Measurements from ENCODE around the gene LRRC8C.

LRRC8C gene

GRCh38 chr1:89635825-89636815 lies 3.2 kb downstream of the LRRC8C start:
- peak overlapping the region; percentile 42 for H3K4me3 ChIP-seq (ENCODE audit: low read depth, low read length)

GRCh38 chr1:89637496-89637895 lies 4.6 kb downstream of the LRRC8C start:
- TF ChIP-seq, protein P1, sequence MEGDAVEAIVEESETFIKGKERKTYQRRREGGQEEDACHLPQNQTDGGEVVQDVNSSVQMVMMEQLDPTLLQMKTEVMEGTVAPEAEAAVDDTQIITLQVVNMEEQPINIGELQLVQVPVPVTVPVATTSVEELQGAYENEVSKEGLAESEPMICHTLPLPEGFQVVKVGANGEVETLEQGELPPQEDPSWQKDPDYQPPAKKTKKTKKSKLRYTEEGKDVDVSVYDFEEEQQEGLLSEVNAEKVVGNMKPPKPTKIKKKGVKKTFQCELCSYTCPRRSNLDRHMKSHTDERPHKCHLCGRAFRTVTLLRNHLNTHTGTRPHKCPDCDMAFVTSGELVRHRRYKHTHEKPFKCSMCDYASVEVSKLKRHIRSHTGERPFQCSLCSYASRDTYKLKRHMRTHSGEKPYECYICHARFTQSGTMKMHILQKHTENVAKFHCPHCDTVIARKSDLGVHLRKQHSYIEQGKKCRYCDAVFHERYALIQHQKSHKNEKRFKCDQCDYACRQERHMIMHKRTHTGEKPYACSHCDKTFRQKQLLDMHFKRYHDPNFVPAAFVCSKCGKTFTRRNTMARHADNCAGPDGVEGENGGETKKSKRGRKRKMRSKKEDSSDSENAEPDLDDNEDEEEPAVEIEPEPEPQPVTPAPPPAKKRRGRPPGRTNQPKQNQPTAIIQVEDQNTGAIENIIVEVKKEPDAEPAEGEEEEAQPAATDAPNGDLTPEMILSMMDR (IDR thresholded peaks at IDR 0.05; ENCODE audit: low read depth, low read length): no peak
- no peak overlapping the region for H3K4me3 ChIP-seq (ENCODE audit: low read depth, low read length)

More at GRCh38 chr1:89635825-89636815, 3.2 kb downstream of the LRRC8C start:
- TF ChIP-seq, protein P1 (IDR thresholded peaks at IDR 0.05; ENCODE audit: low read depth, low read length): no peak

- no peak overlapping the region for H3K4me3 ChIP-seq (ENCODE audit: low read depth, low read length)
- TF ChIP-seq, protein P1 (IDR thresholded peaks at IDR 0.05; ENCODE audit: low read depth, low read length): no peak
Observed at GRCh38 chr1:89640440-89640839, 7.5 kb downstream of the LRRC8C start.

- TF ChIP-seq, protein P1 (IDR thresholded peaks at IDR 0.05; ENCODE audit: low read depth, low read length): no peak
- no peak overlapping the region for H3K4me3 ChIP-seq (ENCODE audit: low read depth, low read length)
Observed at GRCh38 chr1:89641781-89642180, 8.9 kb downstream of the LRRC8C start.

DNA sequence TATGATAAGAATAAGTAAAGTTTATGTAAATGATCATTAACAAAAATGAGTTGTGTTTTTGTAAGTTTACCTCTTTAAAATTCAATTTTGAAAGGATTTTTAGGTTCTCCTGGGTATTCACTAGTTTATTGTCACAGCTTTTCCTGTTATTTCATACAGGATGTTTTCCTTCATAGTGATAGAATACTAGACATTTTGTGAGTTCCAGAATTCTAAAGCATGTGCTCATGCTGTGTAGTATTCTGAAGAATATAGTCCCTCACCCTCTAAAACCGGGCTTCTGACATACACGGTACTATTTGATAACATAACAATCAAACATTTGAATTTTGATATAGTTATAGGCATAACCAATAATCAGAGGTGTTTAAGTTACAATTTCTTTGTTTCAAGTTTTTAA lies 10.7 kb downstream of the LRRC8C start:
- TF ChIP-seq, protein P1 (IDR thresholded peaks at IDR 0.05; ENCODE audit: low read depth, low read length): no peak
- no peak overlapping the region for H3K4me3 ChIP-seq (ENCODE audit: low read depth, low read length)

GRCh38 chr1:89644119-89644814 lies 11.3 kb downstream of the LRRC8C start:
- no peak overlapping the region for H3K4me3 ChIP-seq (ENCODE audit: low read depth, low read length)
- TF ChIP-seq, protein P1 (IDR thresholded peaks at IDR 0.05; ENCODE audit: low read depth, low read length): no peak

GRCh38 chr1:89646259-89646658 lies 13.3 kb downstream of the LRRC8C start:
- no peak overlapping the region for H3K4me3 ChIP-seq (ENCODE audit: low read depth, low read length)
- TF ChIP-seq, protein P1 (IDR thresholded peaks at IDR 0.05; ENCODE audit: low read depth, low read length): no peak
